Coronary artery (tissue), 2 donors: ENCODE measurements around the gene ZPBP2.
"Not testable (repeated sequence)": the region's sequence is repeated elsewhere in the genome, so short reads cannot be mapped to it uniquely, and the experiment has no call there.

Experiments
- DNase-seq: peaks from one replicate; pipeline ENCODE4 v3.0.0-alpha.2; 2017; ENCODE audit warnings: low spot score
- H3K27ac ChIP-seq, 2 donors: fragments of 200-600 bp; sonication (generic); one replicate each; pipeline ENCODE4 v1.5.1; 2016 to 2019
- H3K4me3 ChIP-seq: fragments of 200-600 bp; sonication (generic); 2 replicates; pipeline ENCODE4 v1.5.1; 2016; ENCODE audit warnings: mild to moderate bottlenecking, moderate library complexity
- CTCF ChIP-seq: fragments of 200-600 bp; sonication (generic); IDR thresholded peaks from one replicate; pipeline ENCODE4 v1.5.1; 2019; ENCODE audit warnings: antibody characterized with exemption

The ZPBP2 gene

GRCh38 chr17:39854909-39855308, 13.1 kb upstream of the ZPBP2 start:
- no peak overlapping the region for H3K4me3 ChIP-seq
- no peak for TF ChIP-seq CTCF
- H3K27ac ChIP-seq: no peak overlapping the region
- DNase-seq: no peak

GRCh38 chr17:39855911-39856649, 11.9 kb upstream of the ZPBP2 start:
- DNase-seq, H3K27ac ChIP-seq, H3K4me3 ChIP-seq: not testable (repeated sequence)

GRCh38 chr17:39861235-39861634, 6.8 kb upstream of the ZPBP2 start:
- no peak for TF ChIP-seq CTCF
- no peak overlapping the region for H3K27ac ChIP-seq
- DNase-seq: no peak
- no peak overlapping the region for H3K4me3 ChIP-seq

- no peak overlapping the region for H3K27ac ChIP-seq
- peak overlapping the region; percentile 50 for H3K4me3 ChIP-seq
- DNase-seq: no peak
- no peak for TF ChIP-seq CTCF
These were observed 4.6 kb upstream of the ZPBP2 start for GRCh38 chr17:39863244-39863917.

- H3K27ac ChIP-seq: no peak within 1 kb of the TSS
- DNase-seq: no peak
- TF ChIP-seq CTCF: no peak
- H3K4me3 ChIP-seq: peak within 1 kb of the TSS; percentile 50
These were observed 3.9 kb upstream of the ZPBP2 start, which contains the start of gene IKZF3 for GRCh38 chr17:39863918-39864746. Gene IKZF3, minus strand, starts transcription at chr17:39864312. Its CDS starts 186 bp downstream, at chr17:39864126.

GRCh38 chr17:39866013-39866730, 1.8 kb upstream of the ZPBP2 start:
- Histone ChIP-seq H3K27ac (no peak overlapping the region), H3K4me3 (no peak overlapping the region)
- no peak for DNase-seq
- TF ChIP-seq CTCF: no peak
